GM21423 (cell line): Measurements from ENCODE around the gene PATL2.
"Not testable (repeated sequence)": the region's sequence is repeated elsewhere in the genome, so short reads cannot be mapped to it uniquely, and the experiment has no call there.

Experiments used
- ATAC-seq: cut with Tn5 transposase; IDR thresholded peaks from one replicate; pipeline ENCODE4 v1.9.1; 2021; ENCODE audit warnings: mild to moderate bottlenecking, moderate library complexity; ENCODE audit not compliant: unreplicated experiment

The PATL2 gene

GRCh38 chr15:44692659-44693058, 18.5 kb downstream of the PATL2 start:
- no peak for ATAC-seq

GRCh38 chr15:44690245-44690644, 20.9 kb downstream of the PATL2 start:
- not testable (repeated sequence) for ATAC-seq

- not testable (repeated sequence) for ATAC-seq
These were observed 21.8 kb downstream of the PATL2 start for GRCh38 chr15:44689318-44689717.

GRCh38 chr15:44682809-44683682, 28.1 kb downstream of the PATL2 start:
- ATAC-seq = not testable (repeated sequence)

- ATAC-seq = no peak
These were observed 28.9 kb downstream of the PATL2 start for GRCh38 chr15:44682211-44682610.

- peak; percentile 49 for ATAC-seq
These were observed 34.4 kb downstream of the PATL2 start for GRCh38 chr15:44676676-44677075.

GRCh38 chr15:44675911-44676310, 35.2 kb downstream of the PATL2 start:
- no peak for ATAC-seq

- ATAC-seq = no peak
These were observed 37.5 kb downstream of the PATL2 start for GRCh38 chr15:44673639-44674038.

GRCh38 chr15:44670087-44670950, 40.8 kb downstream of the PATL2 start:
- ATAC-seq = no peak

- no peak for ATAC-seq
These were observed 42.2 kb downstream of the PATL2 start for GRCh38 chr15:44668921-44669320.

GRCh38 chr15:44667039-44667360, 44.1 kb downstream of the PATL2 start:
- ATAC-seq = no peak

- ATAC-seq = peak; percentile 28
These were observed 44.7 kb downstream of the PATL2 start for GRCh38 chr15:44666210-44667038.

GRCh38 chr15:44663410-44664308, 47.5 kb downstream of the PATL2 start, which contains the start of gene SPG11:
Gene SPG11 (minus strand): TSS chr15:44663662. CDS start chr15:44663647, 15 bp downstream.
- ATAC-seq = peak; percentile 74

- peak; percentile 46 for ATAC-seq
These were observed 48.4 kb downstream of the PATL2 start for GRCh38 chr15:44662478-44663409.

GRCh38 chr15:44661576-44661975, 49.5 kb downstream of the PATL2 start:
- no peak for ATAC-seq

- ATAC-seq = no peak
These were observed 52.1 kb downstream of the PATL2 start for GRCh38 chr15:44659056-44659455.

- ATAC-seq = no peak
These were observed 53.7 kb downstream of the PATL2 start for GRCh38 chr15:44657378-44657777.

GRCh38 chr15:44656913-44657312, 54.2 kb downstream of the PATL2 start:
- no peak for ATAC-seq

- no peak for ATAC-seq
These were observed 54.8 kb downstream of the PATL2 start for GRCh38 chr15:44656298-44656697.
